Breast epithelium (tissue), 3 donors: Measurements from ENCODE around the gene SLC34A3.

Experiments
- CTCF ChIP-seq, 3 donors: fragments of 450-650 bp; IDR thresholded peaks; one replicate each; pipeline ENCODE4 v1.5.1; 2016 to 2017; ENCODE audit warnings: antibody characterized with exemption in 3 of 3, mild to moderate bottlenecking in 3 of 3, moderate library complexity in 3 of 3
- POLR2A ChIP-seq: fragments of 450-650 bp; IDR thresholded peaks from one replicate; pipeline ENCODE4 v1.6.1; 2016; ENCODE audit warnings: antibody characterized with exemption, mild to moderate bottlenecking, moderate library complexity
- POLR2AphosphoS5 ChIP-seq, 3 donors: sonication (generic); formaldehyde crosslinking; IDR thresholded peaks; one replicate each; pipeline ENCODE4 v1.6.1; 2017; ENCODE audit warnings: antibody characterized with exemption in 3 of 3

DNA sequence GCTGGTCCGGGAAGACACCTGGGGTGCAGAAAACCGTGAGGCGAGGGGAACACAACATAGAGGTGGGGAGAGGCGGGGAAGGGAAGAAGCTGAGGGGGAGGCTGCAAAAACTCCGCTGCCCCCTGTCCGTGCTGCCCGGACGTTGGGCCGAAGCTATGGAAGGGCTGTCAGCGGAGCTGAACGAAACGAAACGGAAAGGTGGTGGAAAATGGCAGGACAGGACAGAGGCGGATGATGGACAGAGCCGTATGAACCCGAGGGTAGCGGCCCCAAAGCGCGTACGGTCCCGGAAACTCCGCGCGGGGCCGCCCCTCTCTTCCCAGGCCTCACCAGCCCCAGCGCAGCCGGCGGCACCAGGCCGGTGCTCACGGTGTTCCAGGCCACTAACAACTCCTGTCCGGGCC, 42.6 kb upstream of the SLC34A3 start:
- TF ChIP-seq POLR2A (no peak), CTCF (IDR thresholded peaks at IDR 0.05) (no peak), POLR2AphosphoS5 (IDR thresholded peaks at IDR 0.05) (no peak)
